Smooth muscle cell of the coronary artery (primary cell): ENCODE measurements around the gene SNAP47. TPM values are rescaled to one million over a fixed set of nuclear protein-coding genes. Genes with fewer than 3 reads are reported as not detected.

Experiments
- total RNA-seq: library from RNA; depleted of rRNA; stranded (reverse); fragments of >200 nt; gene quantifications from 2 replicates; pipeline ENCODE4 v1.2.3, GENCODE V29; 2014; ENCODE audit warnings: low replicate concordance

The SNAP47 gene
- 44.9 and 48.8 TPM in 2 replicates for total RNA-seq

GRCh38 chr1:227734856-227735538, at the start of gene SNAP47, which contains the start of gene JMJD4:
Gene SNAP47 (plus strand): TSS chr1:227735435. CDS start chr1:227747737, 12,302 bp downstream.
Gene JMJD4 (minus strand): TSS chr1:227735302. CDS start chr1:227735273, 29 bp downstream.

DNA sequence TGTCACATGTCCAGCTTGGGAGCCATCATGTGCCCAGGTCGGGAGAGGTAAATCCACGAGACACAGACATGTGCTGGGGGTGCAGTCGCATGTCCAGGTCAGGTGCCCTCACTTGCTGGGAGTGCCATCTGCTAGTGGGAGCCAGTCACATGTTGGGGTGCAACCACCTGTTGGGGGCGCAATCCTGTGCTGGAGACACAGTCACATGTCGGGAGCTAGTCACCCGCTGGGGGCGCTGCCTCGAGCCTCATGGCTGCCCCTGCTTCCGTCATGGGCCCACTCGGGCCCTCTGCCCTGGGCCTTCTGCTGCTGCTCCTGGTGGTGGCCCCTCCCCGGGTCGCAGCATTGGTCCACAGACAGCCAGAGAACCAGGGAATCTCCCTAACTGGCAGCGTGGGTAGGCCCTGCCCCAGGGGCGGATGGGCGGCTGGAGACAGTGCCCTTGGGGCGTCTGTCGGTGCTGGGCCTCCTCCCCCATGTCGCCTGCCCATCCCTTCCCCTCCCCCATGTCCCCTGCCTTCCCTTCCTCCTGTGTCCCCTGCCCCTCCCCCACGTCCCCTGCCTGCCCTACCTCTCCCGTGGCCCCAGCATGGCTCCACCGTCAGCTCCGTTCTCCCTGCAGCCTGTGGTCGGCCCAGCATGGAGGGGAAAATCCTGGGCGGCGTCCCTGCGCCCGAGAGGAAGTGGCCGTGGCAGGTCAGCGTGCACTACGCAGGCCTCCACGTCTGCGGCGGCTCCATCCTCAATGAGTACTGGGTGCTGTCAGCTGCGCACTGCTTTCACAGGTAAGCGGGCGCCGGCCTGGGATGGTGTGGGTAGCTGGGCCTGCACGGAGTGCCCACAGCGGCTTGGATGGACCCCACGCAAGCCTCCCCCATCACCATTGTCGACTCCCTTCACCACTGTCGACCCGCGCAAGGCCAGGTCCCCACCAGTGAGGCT, 80.5 kb downstream of the SNAP47 start, which contains the start of gene PRSS38:
TSS of gene PRSS38 (plus strand) at position 208 of the 942 bp plus-strand sequence. CDS start at position 250, 42 bp downstream.

Other genes with a start within 250 kb of the SNAP47 start
- 4.6 and 5.9 TPM in 2 replicates for gene ZNF678, start 171.9 kb upstream of the SNAP47 start, total RNA-seq
- gene JMJD4, start 133 bp upstream of the SNAP47 start, total RNA-seq: 31.1 and 34.8 TPM in 2 replicates
- not detected in 2 replicates for gene PRSS38, start 80.2 kb downstream of the SNAP47 start, total RNA-seq
- gene WNT9A, start 212.5 kb downstream of the SNAP47 start, total RNA-seq: 0.23 and 0.70 TPM in 2 replicates